Measurements from ENCODE around the gene BPIFA3.
"Not testable (repeated sequence)": the region's sequence is repeated elsewhere in the genome, so short reads cannot be mapped to it uniquely, and the experiment has no call there.

Gene BPIFA3

GRCh38 chr20:33177866-33178265, 39.3 kb upstream of the BPIFA3 start:
- no peak for TF ChIP-seq CTCF (IDR thresholded peaks at IDR 0.05; ENCODE audit: borderline replicate concordance, control extremely low read depth, extremely low read depth, insufficient read depth, missing control alignments)
- DNase-seq (ENCODE audit: low spot score) = no peak
- in situ Hi-C loops (cut with MboI; ENCODE audit: low sequenced_read_pairs, unreplicated experiment) = no loop called here

- TF ChIP-seq CTCF (IDR thresholded peaks at IDR 0.05; ENCODE audit: borderline replicate concordance, control extremely low read depth, extremely low read depth, insufficient read depth, missing control alignments) = no peak
- no peak for DNase-seq (ENCODE audit: low spot score)
- in situ Hi-C loops (cut with MboI; ENCODE audit: low sequenced_read_pairs, unreplicated experiment) = no loop called here
Observed at GRCh38 chr20:33178726-33179125, 38.4 kb upstream of the BPIFA3 start.

GRCh38 chr20:33180169-33180568, 37.0 kb upstream of the BPIFA3 start:
- no peak for TF ChIP-seq CTCF (IDR thresholded peaks at IDR 0.05; ENCODE audit: borderline replicate concordance, control extremely low read depth, extremely low read depth, insufficient read depth, missing control alignments)
- in situ Hi-C loops (cut with MboI; ENCODE audit: low sequenced_read_pairs, unreplicated experiment) = no loop called here
- DNase-seq (ENCODE audit: low spot score) = no peak

GRCh38 chr20:33181482-33182093, 35.6 kb upstream of the BPIFA3 start:
- no peak for TF ChIP-seq CTCF (IDR thresholded peaks at IDR 0.05; ENCODE audit: borderline replicate concordance, control extremely low read depth, extremely low read depth, insufficient read depth, missing control alignments)
- in situ Hi-C loops (cut with MboI; ENCODE audit: low sequenced_read_pairs, unreplicated experiment) = no loop called here

GRCh38 chr20:33183312-33183711, 33.8 kb upstream of the BPIFA3 start:
- no peak for DNase-seq (ENCODE audit: low spot score)
- no peak for TF ChIP-seq CTCF (IDR thresholded peaks at IDR 0.05; ENCODE audit: borderline replicate concordance, control extremely low read depth, extremely low read depth, insufficient read depth, missing control alignments)
- in situ Hi-C loops (cut with MboI; ENCODE audit: low sequenced_read_pairs, unreplicated experiment) = no loop called here

More at GRCh38 chr20:33181482-33182093, 35.6 kb upstream of the BPIFA3 start:
- no peak for DNase-seq (ENCODE audit: low spot score)

- in situ Hi-C loops (cut with MboI; ENCODE audit: low sequenced_read_pairs, unreplicated experiment) = not testable (repeated sequence)
Observed at GRCh38 chr20:33185031-33185590, 32.0 kb upstream of the BPIFA3 start.

GRCh38 chr20:33187491-33187890, 29.7 kb upstream of the BPIFA3 start:
- TF ChIP-seq CTCF (IDR thresholded peaks at IDR 0.05; ENCODE audit: borderline replicate concordance, control extremely low read depth, extremely low read depth, insufficient read depth, missing control alignments) = no peak
- in situ Hi-C loops (cut with MboI; ENCODE audit: low sequenced_read_pairs, unreplicated experiment) = no loop called here
- no peak for DNase-seq (ENCODE audit: low spot score)

More at GRCh38 chr20:33185031-33185590, 32.0 kb upstream of the BPIFA3 start:
- DNase-seq (ENCODE audit: low spot score) = not testable (repeated sequence)
